H1 (cell line): ENCODE results near the gene OR2AG1. TPM values are rescaled to one million over a fixed set of nuclear protein-coding genes. Genes with fewer than 3 reads are reported as not detected.

Source experiments
- CTCF ChIA-PET: fragments of 300-600 bp; sonication (Branson Sonifier 250); formaldehyde crosslinking; loops from one replicate; lab custom pipeline; 2021; ENCODE audit not compliant: partially characterized antibody; lab: Charles Lee
- POLR2A ChIA-PET: fragments of 300-600 bp; sonication (Branson Sonifier 250); formaldehyde crosslinking; loops from one replicate; lab custom pipeline; 2021; ENCODE audit warnings: inconsistent platforms; ENCODE audit not compliant: partially characterized antibody; lab: Charles Lee
- DNase-seq, 2 experiments: peaks; one replicate each; pipeline versions ENCODE4 v3.0.0 to v3.0.0-alpha.2; 2010 to 2022; ENCODE audit warnings: low spot score in 2 of 2, low read depth in 1 of 2, mixed read lengths in 1 of 2
- FAIRE-seq: peaks from 2 replicates; lab custom pipeline; 2011; peaks lifted over from hg19 to GRCh38; lab: Jason Lieb, UNC
- H2AFZ ChIP-seq: 2 replicates; pipeline ENCODE4 v1.8.1; 2012; ENCODE audit warnings: low read length, inconsistent platforms
- H2AK5ac ChIP-seq: 2 replicates; pipeline ENCODE4 v1.6.1; 2013; ENCODE audit warnings: low read depth, low read length
- H2BK120ac ChIP-seq: replicated peaks from 2 replicates; pipeline ENCODE3; 2013; ENCODE audit warnings: low read depth, low read length, inconsistent platforms
- H2BK12ac ChIP-seq: 2 replicates; pipeline ENCODE4 v1.6.1; 2013; ENCODE audit warnings: low read depth, low read length
- H2BK15ac ChIP-seq: 2 replicates; pipeline ENCODE4 v1.6.1; 2013; ENCODE audit warnings: low read length
- H2BK20ac ChIP-seq: 2 replicates; pipeline ENCODE4 v1.6.1; 2013; ENCODE audit warnings: low read length
- H2BK5ac ChIP-seq: 2 replicates; pipeline ENCODE4 v1.6.1; 2013; ENCODE audit warnings: low read depth, low read length
- H3K14ac ChIP-seq: 2 replicates; pipeline ENCODE4 v1.6.1; 2013; ENCODE audit warnings: inconsistent platforms; ENCODE audit not compliant: insufficient read length
- H3K18ac ChIP-seq: 2 replicates; pipeline ENCODE4 v1.6.1; 2013; ENCODE audit warnings: low read length; ENCODE audit errors: extremely low read depth
- H3K23ac ChIP-seq: 2 replicates; pipeline ENCODE4 v1.6.1; 2013; ENCODE audit warnings: inconsistent platforms; ENCODE audit not compliant: insufficient read length
- H3K23me2 ChIP-seq: 2 replicates; pipeline ENCODE4 v1.6.1; 2013; ENCODE audit warnings: low read depth, low read length
- H3K27ac ChIP-seq: 2 replicates; pipeline ENCODE4 v1.6.1; 2011; ENCODE audit warnings: low read depth, low read length, inconsistent platforms
- H3K27me3 ChIP-seq, 4 experiments: replicated peaks in 1 of 4; 1 replicate in 1 of 4; 2 replicates in 3 of 4; pipeline versions ENCODE4 v1.6.1 to v1.8.1; 2011 to 2013; ENCODE audit warnings: low read length in 3 of 4, mild to moderate bottlenecking in 3 of 4, inconsistent platforms in 2 of 4, mixed read lengths in 2 of 4, moderate library complexity in 1 of 4; ENCODE audit not compliant: control insufficient read depth in 3 of 4, insufficient read depth in 3 of 4; ENCODE audit errors: extremely low read depth in 1 of 4
- H3K36me3 ChIP-seq, 4 experiments: 2 replicates each; pipeline versions ENCODE4 v1.6.1 to v1.8.1; 2011 to 2013; ENCODE audit warnings: mild to moderate bottlenecking in 4 of 4, low read length in 3 of 4, moderate library complexity in 2 of 4, control low read depth in 1 of 4, inconsistent platforms in 1 of 4; ENCODE audit not compliant: insufficient read depth in 4 of 4, control insufficient read depth in 2 of 4
- H3K4ac ChIP-seq: replicated peaks from 2 replicates; pipeline ENCODE3; 2013; ENCODE audit warnings: low read length, low read depth, mixed read lengths, inconsistent platforms; ENCODE audit not compliant: insufficient read length
- H3K4me1 ChIP-seq, 4 experiments: replicated peaks in 1 of 4; 1 replicate in 1 of 4; 2 replicates in 3 of 4; pipeline versions ENCODE4 v1.6.1 to v1.8.1; 2011 to 2013; ENCODE audit warnings: low read length in 3 of 4, inconsistent platforms in 2 of 4, mixed read lengths in 1 of 4; ENCODE audit not compliant: insufficient read depth in 4 of 4, control insufficient read depth in 3 of 4
- H3K4me2 ChIP-seq, 2 experiments: 2 replicates each; pipeline versions ENCODE4 v1.6.1 to v1.8.1; 2011 to 2013; ENCODE audit warnings: low read depth in 2 of 2, low read length in 2 of 2, control low read depth in 1 of 2, inconsistent platforms in 1 of 2, mild to moderate bottlenecking in 1 of 2; ENCODE audit not compliant: insufficient read depth in 1 of 2
- H3K4me3 ChIP-seq, 4 experiments: fragments of 200-600, 300-600 bp in 1 of 4; sonication (generic), shearing (Covaris generic), sonication (Bioruptor Twin) in 1 of 4; 2 replicates each; pipeline versions ENCODE4 v1.5.1 to v1.8.1; 2011 to 2016; ENCODE audit warnings: low read length in 4 of 4, low read depth in 3 of 4, control low read depth in 2 of 4, inconsistent platforms in 2 of 4, mild to moderate bottlenecking in 2 of 4, mixed read lengths in 1 of 4, moderate library complexity in 1 of 4; ENCODE audit not compliant: insufficient read depth in 2 of 4; ENCODE audit errors: extremely low read depth in 1 of 4
- H3K56ac ChIP-seq: replicated peaks from 2 replicates; pipeline ENCODE3; 2013; ENCODE audit warnings: low read depth, mild to moderate bottlenecking, mixed read lengths, low read length, inconsistent platforms; ENCODE audit not compliant: insufficient read length
- H3K79me1 ChIP-seq: 2 replicates; pipeline ENCODE4 v1.6.1; 2013; ENCODE audit warnings: low read depth, low read length, control low read depth
- H3K79me2 ChIP-seq, 2 experiments: 2 replicates each; pipeline versions ENCODE4 v1.6.1 to v1.8.1; 2012 to 2013; ENCODE audit warnings: low read length in 2 of 2, mild to moderate bottlenecking in 2 of 2, inconsistent platforms in 1 of 2; ENCODE audit not compliant: insufficient read depth in 2 of 2, control insufficient read depth in 1 of 2
- H3K9ac ChIP-seq, 4 experiments: replicated peaks in 1 of 4; 1 replicate in 1 of 4; 2 replicates in 3 of 4; pipeline versions ENCODE4 v1.6.1 to v1.8.1; 2011 to 2013; ENCODE audit warnings: low read depth in 3 of 4, low read length in 3 of 4, control low read depth in 2 of 4, mild to moderate bottlenecking in 2 of 4, moderate library complexity in 2 of 4, inconsistent platforms in 1 of 4; ENCODE audit errors: extremely low read depth in 1 of 4
- H3K9me3 ChIP-seq, 2 experiments: 2 replicates each; pipeline versions ENCODE4 v1.6.1 to v1.8.1; 2012 to 2013; ENCODE audit warnings: mild to moderate bottlenecking in 2 of 2, moderate library complexity in 2 of 2, control low read depth in 1 of 2, inconsistent platforms in 1 of 2, low read depth in 1 of 2, low read length in 1 of 2, mixed read lengths in 1 of 2; ENCODE audit not compliant: insufficient read depth in 2 of 2
- H4K20me1 ChIP-seq, 2 experiments: replicated peaks in 1 of 2; 2 replicates each; pipeline versions ENCODE3 to v1.8.1; 2011 to 2013; ENCODE audit warnings: inconsistent platforms in 2 of 2, low read length in 2 of 2, mild to moderate bottlenecking in 1 of 2; ENCODE audit not compliant: insufficient read depth in 2 of 2, control insufficient read depth in 1 of 2
- H4K5ac ChIP-seq: 2 replicates; pipeline ENCODE4 v1.6.1; 2013; ENCODE audit warnings: low read length, low read depth, mixed read lengths, inconsistent platforms; ENCODE audit not compliant: insufficient read length
- H4K8ac ChIP-seq: 2 replicates; pipeline ENCODE4 v1.8.0; 2013; ENCODE audit warnings: mild to moderate bottlenecking, moderate library complexity, low read length, inconsistent platforms; ENCODE audit not compliant: insufficient read depth; ENCODE audit errors: extremely low read depth
- H4K91ac ChIP-seq: replicated peaks from 2 replicates; pipeline ENCODE3; 2013; ENCODE audit warnings: low read length, mixed read lengths, inconsistent platforms; ENCODE audit not compliant: insufficient read length
- ATF3 ChIP-seq: IDR thresholded peaks from 2 replicates; pipeline ENCODE4 v1.6.1; 2011; ENCODE audit warnings: low read depth, mild to moderate bottlenecking, low read length; ENCODE audit not compliant: insufficient read depth
- CBX8 ChIP-seq: fragments of 300-800, 300-1000 bp; sonication (generic); IDR thresholded peaks from 2 replicates; pipeline ENCODE4 v1.7.1; 2016; ENCODE audit warnings: low read depth, low read length, borderline replicate concordance
- EGR1 ChIP-seq: IDR thresholded peaks from 2 replicates; pipeline ENCODE4 v1.6.1; 2011; ENCODE audit warnings: low read depth, low read length, borderline replicate concordance
- KDM1A ChIP-seq: fragments of 200-600, 300-600 bp; sonication (generic); IDR thresholded peaks from 2 replicates; pipeline ENCODE4 v1.7.1; 2016; ENCODE audit warnings: mild to moderate bottlenecking, low read length, borderline replicate concordance
- MAX ChIP-seq: IDR thresholded peaks from 2 replicates; pipeline ENCODE4 v1.6.1; 2012; ENCODE audit warnings: inconsistent platforms
- POLR2A ChIP-seq, 2 experiments: IDR thresholded peaks; 1 replicate in 1 of 2; 2 replicates in 1 of 2; pipeline ENCODE4 v1.6.1; 2011; ENCODE audit warnings: low read depth in 2 of 2, low read length in 2 of 2, mild to moderate bottlenecking in 2 of 2; ENCODE audit errors: control extremely low read depth in 1 of 2
- POLR2AphosphoS5 ChIP-seq: IDR thresholded peaks from 2 replicates; pipeline ENCODE4 v1.6.1; 2011; ENCODE audit warnings: low read depth, low read length
- SIN3A ChIP-seq, 2 experiments: IDR thresholded peaks in 1 of 2; conservative IDR thresholded peaks in 1 of 2; 2 replicates each; pipeline ENCODE4 v1.6.1; 2011 to 2012; ENCODE audit warnings: low read length in 2 of 2, improper control_type of control experiment in 1 of 2, low read depth in 1 of 2, mild to moderate bottlenecking in 1 of 2
- SP4 ChIP-seq: IDR thresholded peaks from 2 replicates; pipeline ENCODE4 v1.6.1; 2012; ENCODE audit warnings: low read length, inconsistent platforms
- TAF1 ChIP-seq: IDR thresholded peaks from 2 replicates; pipeline ENCODE4 v1.6.1; 2011; ENCODE audit warnings: mild to moderate bottlenecking, low read depth, low read length
- TCF12 ChIP-seq: IDR thresholded peaks from 2 replicates; pipeline ENCODE4 v1.6.1; 2011; ENCODE audit warnings: low read depth, mild to moderate bottlenecking, low read length
- YY1 ChIP-seq: IDR thresholded peaks from 2 replicates; pipeline ENCODE4 v1.6.1; 2011; ENCODE audit warnings: low read depth, mild to moderate bottlenecking, low read length
- WGBS, 2 experiments: shearing (Covaris generic) in 1 of 2; methylation state at CpG; one replicate each; pipeline versions ENCODE4 v1.1.6 to v1.1.7; 2013 to 2015; ENCODE audit warnings: low lambda C conversion rate in 2 of 2, mixed read lengths in 2 of 2, inconsistent platforms in 1 of 2, low coverage in 1 of 2, missing lambda C conversion rate in 1 of 2; ENCODE audit not compliant: insufficient replicate concordance in 2 of 2, insufficient coverage in 1 of 2, insufficient read length in 1 of 2; ENCODE audit errors: extremely low coverage in 1 of 2, missing lambda C conversion rate in 1 of 2; 5-methylcytosine and 5-hydroxymethylcytosine counted together
- polyA plus RNA-seq, 7 experiments: library from polyadenylated mRNA; depleted of rRNA in 3 of 7; stranded (reverse) in 5 of 7; unstranded in 2 of 7; fragments of >200 nt in 5 of 7; fragments of 200-250 nt in 2 of 7; gene quantifications; 1 replicate in 5 of 7; 2 replicates in 1 of 7; 4 replicates in 1 of 7; pipeline versions ENCODE4 v1.2.1 to v1.2.3, GENCODE V29; 2011 to 2013; ENCODE audit warnings: missing spikeins in 2 of 7, mixed read lengths in 2 of 7
- total RNA-seq: library from RNA; stranded (reverse); fragmentation: NEBNext Ultra II Directional; extraction: Animal tissue kit (Norgen Biotek cat#: 25700); gene quantifications from 2 replicates; pipeline ENCODE4 v1.2.1, GENCODE V29; 2021

Gene OR2AG1
- total and polyA plus RNA-seq, 2 of the 8 experiments (the other 6 are each of a cell fraction or from before 2014, with no cell fraction given) = not detected

GRCh38 chr11:6818967-6819366 is 36.1 kb downstream of the OR2AG1 start:
- ChIA-PET CTCF (interaction anchor here (0.6 to 1.6 kb wide), 8 partner anchors 37 to 621 kb away, joined by 3 to 6 read pairs (median 3); no protein-coding TSS in a partner anchor), POLR2A (no interaction called here)
- Histone ChIP-seq H3K9ac (no peak overlapping the region), H4K5ac (no peak overlapping the region), H2BK12ac (no peak overlapping the region), H2BK20ac (no peak overlapping the region), H3K4me2 (no peak overlapping the region), H3K79me2 (no peaks in the 10 kb centered on the region), H2BK5ac (no peak overlapping the region), H3K4ac (no peak overlapping the region), H3K36me3 (no peaks in the 10 kb centered on the region), H4K91ac (no peak overlapping the region), H2AFZ (no peak overlapping the region), H2BK120ac (no peak overlapping the region), H3K4me3 (no peak overlapping the region), H3K9me3 (no peaks in the 10 kb centered on the region; a peak in 1 of 4 replicates), H4K8ac (no peak overlapping the region), H3K27ac (no peak overlapping the region), H3K23me2 (no peaks in the 10 kb centered on the region), H3K14ac (no peak overlapping the region), H4K20me1 (no peaks in the 10 kb centered on the region), H2AK5ac (no peak overlapping the region), H3K23ac (no peak overlapping the region), H3K18ac (no peak overlapping the region), H3K79me1 (no peaks in the 10 kb centered on the region), H2BK15ac (no peak overlapping the region), H3K56ac (no peak overlapping the region), H3K4me1 (peaks cover 0 to 5% (median 0%) of the 10 kb centered on the region in 4 experiments; a peak in 3 of 7 replicates)
- 88% methylated on average over 5 of the region's 5 CpGs; no CpG with 5 or more reads in 1 of the 2 experiments for WGBS, 2 experiments
- no peak for DNase-seq
- TF ChIP-seq EGR1 (no peak), SIN3A (conservative IDR thresholded peaks at IDR 0.05 in 1 of 2, IDR thresholded peaks at IDR 0.05 in 1 of 2; ENCODE audit: low read depth in 1 of 2, low read length in 2 of 2) (no peak), KDM1A (no peak), MAX (no peak), TCF12 (no peak), ATF3 (no peak), TAF1 (no peak), POLR2AphosphoS5 (no peak), SP4 (no peak), YY1 (no peak), CBX8 (no peak), POLR2A (IDR thresholded peaks at IDR 0.05; ENCODE audit: control extremely low read depth in 1 of 2, low read depth in 2 of 2, low read length in 2 of 2) (no peak)
- TF ChIP-seq, all 59 proteins: peak for 0
- no peak for FAIRE-seq
- H3K27me3 ChIP-seq = no peaks in the 10 kb centered on the region
